IPS-18a (cell line): ENCODE results near the gene RASGRF2.
"Not testable (repeated sequence)": the region's sequence is repeated elsewhere in the genome, so short reads cannot be mapped to it uniquely, and the experiment has no call there.

Experiments used
- H3K27ac ChIP-seq: one replicate; pipeline ENCODE4 v1.5.1; 2013; ENCODE audit warnings: low read length
- H3K27me3 ChIP-seq: one replicate; pipeline ENCODE4 v1.6.1; 2013; ENCODE audit warnings: mild to moderate bottlenecking, low read length; ENCODE audit not compliant: control insufficient read depth, insufficient read depth
- H3K36me3 ChIP-seq: one replicate; pipeline ENCODE4 v1.6.1; 2013; ENCODE audit warnings: low read depth, low read length; ENCODE audit not compliant: control insufficient read depth
- H3K4me1 ChIP-seq: one replicate; pipeline ENCODE4 v1.6.1; 2013; ENCODE audit warnings: low read depth, low read length; ENCODE audit not compliant: control insufficient read depth
- H3K4me3 ChIP-seq: one replicate; pipeline ENCODE4 v1.5.1; 2013; ENCODE audit warnings: low read length
- H3K9ac ChIP-seq: one replicate; pipeline ENCODE4 v1.6.1; 2013; ENCODE audit warnings: mild to moderate bottlenecking, low read length, moderate library complexity
- H3K9me3 ChIP-seq: one replicate; pipeline ENCODE4 v1.6.1; 2013; ENCODE audit warnings: low read depth, low read length; ENCODE audit not compliant: control insufficient read depth

The RASGRF2 gene

DNA sequence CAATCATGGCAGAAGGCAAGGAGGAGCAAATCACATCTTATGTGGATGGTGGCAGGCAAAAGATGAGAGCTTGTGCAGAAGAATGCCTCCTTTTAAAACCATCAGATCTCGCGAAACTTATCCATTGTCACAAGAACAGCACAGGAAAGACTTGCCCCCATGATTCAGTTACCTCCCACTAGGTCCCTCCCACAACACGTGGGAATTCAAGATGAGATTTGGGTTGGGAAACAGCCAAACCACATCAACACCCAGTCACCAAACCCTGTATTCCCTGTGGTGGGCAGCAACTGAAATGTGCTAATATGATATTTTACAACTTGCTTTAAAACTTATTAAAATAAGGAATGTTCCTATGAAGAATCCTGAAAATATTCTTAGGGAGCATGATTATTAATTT lies 54.2 kb downstream of the RASGRF2 start:
- H3K27me3 ChIP-seq, result no peaks in the 10 kb centered on the region
- no peak overlapping the region for H3K27ac ChIP-seq
- H3K9me3 ChIP-seq, result no peaks in the 10 kb centered on the region
- no peak overlapping the region for H3K9ac ChIP-seq
- H3K4me1 ChIP-seq, result peaks cover 6% of the 10 kb centered on the region
- H3K36me3 ChIP-seq, result no peaks in the 10 kb centered on the region
- no peak overlapping the region for H3K4me3 ChIP-seq

DNA sequence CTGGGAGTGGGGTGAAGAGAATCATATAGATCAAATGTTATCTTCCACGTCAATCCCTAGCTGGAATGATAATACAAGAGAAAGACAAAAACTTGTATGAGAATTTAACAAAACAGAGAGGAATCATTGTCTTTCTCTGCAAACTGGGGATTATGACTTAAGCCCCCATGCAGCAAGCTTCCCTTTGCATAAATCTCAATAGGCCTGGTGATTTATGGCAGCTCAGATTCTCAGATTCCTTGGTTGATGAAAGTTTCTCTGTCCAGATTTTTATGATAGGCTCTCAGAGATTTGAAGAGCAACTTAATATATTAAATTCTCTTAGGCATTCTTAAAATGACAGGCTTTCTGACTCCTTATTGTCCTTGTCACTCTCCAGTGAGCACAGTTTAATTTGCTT lies 56.0 kb downstream of the RASGRF2 start:
- H3K27me3 ChIP-seq, result no peaks in the 10 kb centered on the region
- no peaks in the 10 kb centered on the region for H3K36me3 ChIP-seq
- no peak overlapping the region for H3K4me3 ChIP-seq
- H3K9ac ChIP-seq, result no peak overlapping the region
- H3K27ac ChIP-seq, result no peak overlapping the region
- H3K9me3 ChIP-seq, result no peaks in the 10 kb centered on the region
- H3K4me1 ChIP-seq, result peaks cover 6% of the 10 kb centered on the region

DNA sequence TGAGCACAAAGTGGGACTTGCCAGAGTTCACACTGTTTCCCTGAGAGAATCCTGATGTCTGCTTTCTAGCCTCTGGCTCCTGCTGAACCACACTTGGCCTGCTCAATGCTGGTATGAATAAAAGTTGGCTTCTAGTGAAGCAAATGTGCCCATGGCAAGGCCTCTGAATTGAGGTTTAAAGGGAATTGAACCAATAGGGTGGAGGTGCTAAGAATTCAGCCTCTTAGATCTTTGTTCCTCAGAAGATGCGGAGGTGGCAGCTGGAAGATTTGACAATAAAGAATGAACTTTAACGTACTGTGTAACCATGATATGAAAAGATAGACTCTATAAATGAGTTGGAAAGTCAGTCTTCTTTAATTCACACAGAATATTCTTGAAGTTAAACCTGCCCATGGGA lies 57.2 kb downstream of the RASGRF2 start:
- Histone ChIP-seq H3K27ac (no peak overlapping the region), H3K4me1 (peaks cover 6% of the 10 kb centered on the region), H3K36me3 (no peaks in the 10 kb centered on the region), H3K4me3 (no peak overlapping the region), H3K9me3 (no peaks in the 10 kb centered on the region), H3K27me3 (no peaks in the 10 kb centered on the region), H3K9ac (no peak overlapping the region)

DNA sequence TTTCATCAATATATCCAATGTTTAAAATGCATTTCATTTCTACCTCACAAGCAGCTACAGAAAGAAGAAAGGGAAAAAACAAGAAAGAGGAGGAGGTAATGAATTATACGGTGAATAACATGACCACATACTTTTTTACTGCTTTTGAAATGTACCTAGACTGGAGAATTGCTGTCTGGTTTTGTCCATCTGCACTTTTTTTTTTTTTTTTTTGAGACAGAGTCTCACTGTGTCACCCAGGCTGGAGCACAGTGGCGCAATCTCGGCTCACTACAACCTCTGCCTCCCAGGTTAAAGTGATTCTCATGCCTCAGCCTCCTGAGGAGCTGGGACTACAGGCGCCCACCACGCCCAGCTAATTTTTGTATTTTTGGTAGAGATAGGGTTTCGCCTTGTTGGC lies 58.4 kb downstream of the RASGRF2 start:
- not testable (repeated sequence) for H3K4me3 ChIP-seq, H3K9ac ChIP-seq, H3K27ac ChIP-seq, H3K4me1 ChIP-seq, H3K27me3 ChIP-seq, H3K36me3 ChIP-seq, H3K9me3 ChIP-seq

DNA sequence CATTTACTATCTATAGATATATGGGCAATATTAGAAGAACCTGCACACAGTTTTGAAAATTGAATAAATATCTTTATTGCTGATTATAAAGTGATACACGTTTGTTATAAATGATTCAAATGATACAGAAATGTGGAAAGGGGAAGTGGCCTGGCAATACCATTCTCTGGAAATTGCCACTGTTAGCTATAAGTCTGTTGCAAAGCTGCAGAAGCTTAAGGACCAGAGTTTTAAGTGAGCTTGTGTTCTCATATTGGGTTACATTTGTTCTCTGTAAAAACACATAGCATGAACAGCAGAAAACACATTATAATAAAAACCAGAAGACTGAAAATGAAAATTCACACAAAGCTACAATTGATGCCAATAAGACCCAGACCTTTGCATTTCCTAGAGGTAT lies 59.6 kb downstream of the RASGRF2 start:
- Histone ChIP-seq H3K9me3 (no peaks in the 10 kb centered on the region), H3K4me1 (peaks cover 6% of the 10 kb centered on the region), H3K27me3 (no peaks in the 10 kb centered on the region), H3K36me3 (no peaks in the 10 kb centered on the region), H3K9ac (no peak overlapping the region), H3K4me3 (no peak overlapping the region), H3K27ac (no peak overlapping the region)

DNA sequence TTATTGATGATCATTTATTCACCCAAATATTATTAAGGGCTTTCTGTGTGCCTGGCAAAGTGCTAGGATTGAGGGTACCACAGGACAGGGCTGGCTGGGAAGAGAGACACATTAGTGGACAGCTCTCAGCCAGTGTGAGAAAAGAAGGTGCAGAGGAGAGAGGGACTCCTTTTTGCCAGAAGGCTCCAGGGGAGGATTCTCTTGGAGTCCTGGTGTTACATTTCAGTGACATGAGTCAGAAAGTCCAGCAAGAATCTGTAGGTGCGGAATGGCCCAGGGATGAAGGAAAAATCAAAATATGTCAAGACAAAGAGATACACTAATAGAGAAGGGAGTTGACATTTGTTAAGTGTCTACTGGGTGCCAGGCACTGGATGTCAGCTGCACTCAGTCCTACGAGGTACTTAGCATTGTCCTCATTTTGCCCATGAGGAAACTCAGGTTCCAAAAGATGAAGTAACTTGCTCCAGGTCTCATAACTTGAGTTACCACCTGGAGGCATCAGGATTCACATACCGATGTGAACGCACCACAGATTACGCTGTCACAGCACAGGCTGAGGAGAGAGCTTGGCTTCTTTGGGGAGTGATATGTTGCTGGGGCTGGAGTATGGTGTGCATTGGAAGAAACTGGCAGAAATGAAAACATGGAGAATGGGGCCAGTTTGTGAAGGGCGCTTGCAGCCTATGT lies 60.5 kb downstream of the RASGRF2 start:
- no peaks in the 10 kb centered on the region for H3K36me3 ChIP-seq
- H3K27me3 ChIP-seq, result no peaks in the 10 kb centered on the region
- H3K4me1 ChIP-seq, result peaks cover 6% of the 10 kb centered on the region
- no peaks in the 10 kb centered on the region for H3K9me3 ChIP-seq
- no peak overlapping the region for H3K27ac ChIP-seq
- no peak overlapping the region for H3K4me3 ChIP-seq
- H3K9ac ChIP-seq, result no peak overlapping the region

DNA sequence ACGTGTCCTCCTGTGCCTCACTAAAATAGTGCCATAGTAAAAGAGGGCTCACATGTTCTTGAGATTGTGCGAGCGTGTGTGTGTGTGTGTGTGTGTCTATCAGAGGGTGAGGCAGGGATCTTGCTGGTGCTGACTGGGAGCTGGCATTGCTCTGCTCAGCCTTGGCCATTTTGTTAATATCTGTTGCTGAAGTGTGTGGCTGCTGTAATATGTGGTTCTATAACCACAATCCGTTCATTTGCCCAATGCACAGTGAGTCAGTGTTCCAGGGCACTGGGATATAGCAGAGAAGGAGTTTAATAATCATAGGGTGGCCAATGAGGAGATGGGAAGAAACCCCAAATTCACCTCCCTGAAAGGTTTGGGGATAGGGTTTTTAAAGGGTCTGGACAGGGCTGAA lies 61.3 kb downstream of the RASGRF2 start:
- Histone ChIP-seq H3K27me3 (no peaks in the 10 kb centered on the region), H3K9me3 (no peaks in the 10 kb centered on the region), H3K36me3 (no peaks in the 10 kb centered on the region), H3K4me1 (no peaks in the 10 kb centered on the region), H3K9ac (no peak overlapping the region), H3K27ac (no peak overlapping the region), H3K4me3 (no peak overlapping the region)

DNA sequence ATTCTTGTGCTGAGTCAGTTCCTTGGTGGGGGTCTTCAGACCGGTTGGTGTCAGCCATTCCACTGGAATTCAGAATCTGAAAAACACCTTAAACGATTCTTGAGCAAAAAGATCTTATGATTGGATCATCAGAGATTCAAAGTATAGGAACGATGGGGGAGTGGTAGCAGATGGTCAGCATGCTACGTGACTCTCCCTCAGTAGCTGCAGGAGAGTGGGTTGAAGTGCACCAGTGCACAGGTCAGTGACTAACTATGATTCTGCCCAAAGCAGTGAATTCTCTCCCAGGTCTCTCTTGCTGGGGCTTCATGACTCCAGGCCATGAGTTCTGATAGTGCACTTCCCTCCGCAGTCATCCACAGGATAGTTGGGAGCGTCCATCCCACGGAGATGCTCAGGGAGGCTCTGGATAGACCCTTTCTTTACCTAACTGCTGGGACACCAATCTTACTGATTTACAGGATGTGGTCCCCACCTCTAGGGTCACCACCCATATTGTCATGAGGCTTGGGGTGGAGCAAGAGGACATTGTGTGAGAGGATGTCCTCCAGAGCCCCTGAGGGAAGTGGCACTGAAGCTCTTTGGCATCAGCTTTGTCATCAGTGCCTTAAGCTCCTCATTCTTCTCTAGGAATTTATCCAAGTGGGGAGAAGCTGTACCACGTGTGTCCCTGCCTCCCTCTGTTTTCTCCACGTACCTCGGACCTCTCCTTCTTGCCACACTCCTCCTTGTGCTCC lies 62.0 kb downstream of the RASGRF2 start:
- no peaks in the 10 kb centered on the region for H3K27me3 ChIP-seq
- no peak overlapping the region for H3K9ac ChIP-seq
- no peaks in the 10 kb centered on the region for H3K4me1 ChIP-seq
- no peak overlapping the region for H3K4me3 ChIP-seq
- H3K27ac ChIP-seq, result no peak overlapping the region
- no peaks in the 10 kb centered on the region for H3K36me3 ChIP-seq
- H3K9me3 ChIP-seq, result no peaks in the 10 kb centered on the region

DNA sequence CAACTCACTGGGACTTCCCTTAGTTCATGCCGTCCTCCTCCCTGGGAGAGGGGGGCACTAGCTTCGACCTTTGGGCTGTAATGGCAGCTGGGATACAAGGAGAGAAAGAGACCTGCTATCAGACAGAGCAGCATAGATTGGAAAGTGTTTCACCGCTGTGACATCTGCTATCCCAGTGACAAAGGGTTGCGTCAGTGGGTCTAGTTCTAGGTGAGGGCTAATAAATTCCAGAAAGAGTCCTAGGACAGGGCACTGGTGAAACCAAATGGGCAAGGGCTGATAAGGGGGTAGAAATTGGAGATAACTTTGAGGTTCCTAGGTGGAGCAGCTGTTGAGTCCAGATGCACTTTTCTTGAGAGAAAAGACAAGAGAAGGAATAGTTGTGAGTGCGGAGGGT lies 62.5 kb downstream of the RASGRF2 start:
- no peaks in the 10 kb centered on the region for H3K4me1 ChIP-seq
- no peaks in the 10 kb centered on the region for H3K36me3 ChIP-seq
- no peaks in the 10 kb centered on the region for H3K27me3 ChIP-seq

DNA sequence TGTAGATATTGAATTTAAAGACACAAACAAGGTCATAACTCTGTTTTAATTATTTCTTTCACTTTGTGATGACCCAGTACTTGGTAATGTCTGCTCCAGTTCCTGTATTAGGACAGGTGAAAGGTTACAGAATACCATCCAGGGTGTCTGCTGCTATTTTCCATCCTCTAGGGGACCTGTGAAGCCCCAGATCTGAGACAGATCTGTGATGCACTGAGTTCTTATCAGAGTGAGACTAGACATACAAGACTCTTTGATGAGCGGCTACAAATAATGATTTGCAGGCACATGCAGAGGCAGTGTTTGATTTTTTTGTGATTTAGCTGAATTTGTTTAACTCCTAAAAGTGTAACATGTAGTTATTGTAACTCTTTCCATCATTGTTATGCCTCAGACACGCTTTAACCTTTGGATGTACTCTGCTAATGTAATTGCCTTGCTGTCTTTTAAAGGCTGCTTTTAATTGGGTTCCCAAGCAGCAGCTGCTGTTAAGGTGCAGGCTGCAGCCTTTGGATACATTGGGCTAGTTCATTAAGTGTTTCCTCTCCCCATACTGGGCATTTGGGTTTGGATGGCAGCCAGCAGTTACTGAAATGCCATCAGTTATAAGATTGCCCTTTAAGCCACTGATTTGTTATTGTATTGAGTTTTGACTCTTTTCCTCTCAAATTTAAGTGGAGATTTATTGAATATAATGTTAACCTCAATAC lies 63.3 kb downstream of the RASGRF2 start:
- Histone ChIP-seq H3K36me3 (no peaks in the 10 kb centered on the region), H3K27ac (no peak overlapping the region), H3K4me1 (no peaks in the 10 kb centered on the region), H3K4me3 (no peak overlapping the region), H3K9me3 (no peaks in the 10 kb centered on the region), H3K27me3 (no peaks in the 10 kb centered on the region), H3K9ac (no peak overlapping the region)

More for the DNA sequence above, 62.5 kb downstream of the RASGRF2 start:
- Histone ChIP-seq H3K9ac (no peak overlapping the region), H3K9me3 (no peaks in the 10 kb centered on the region), H3K4me3 (no peak overlapping the region), H3K27ac (no peak overlapping the region)

DNA sequence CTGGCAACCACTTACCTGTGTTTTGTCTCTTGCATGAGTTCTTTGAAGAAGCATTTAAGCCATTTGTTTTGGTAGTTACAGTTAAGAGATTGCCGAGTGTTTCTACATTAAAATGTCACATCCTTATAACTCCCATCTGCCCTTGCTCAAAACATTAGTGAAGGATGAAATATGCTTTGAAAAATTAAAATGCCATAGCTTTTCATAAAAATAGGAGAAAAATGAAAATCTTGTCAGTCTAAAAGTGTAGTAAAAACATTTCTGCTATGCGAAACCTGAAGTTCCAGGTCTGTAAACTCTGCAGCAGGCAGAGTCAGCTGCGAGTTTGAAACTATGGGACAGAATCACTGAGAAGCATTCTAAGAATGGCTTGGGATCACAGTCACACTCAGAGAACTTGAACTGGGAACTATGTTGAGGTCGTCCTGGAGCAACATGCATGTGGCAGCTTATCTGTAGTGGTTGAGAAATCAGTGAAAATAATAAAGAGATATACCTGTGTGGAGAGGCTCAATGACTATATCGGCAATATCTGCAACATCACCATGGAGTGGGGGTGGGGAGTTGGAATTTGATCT lies 67.4 kb downstream of the RASGRF2 start:
- no peaks in the 10 kb centered on the region for H3K4me1 ChIP-seq
- no peak overlapping the region for H3K9ac ChIP-seq
- no peaks in the 10 kb centered on the region for H3K9me3 ChIP-seq
- H3K36me3 ChIP-seq, result no peaks in the 10 kb centered on the region
- no peaks in the 10 kb centered on the region for H3K27me3 ChIP-seq
- no peak overlapping the region for H3K4me3 ChIP-seq
- no peak overlapping the region for H3K27ac ChIP-seq
